ENCODE data around the gene FAM200B. TPM values are rescaled to one million over a fixed set of nuclear protein-coding genes. Genes with fewer than 3 reads are reported as not detected.

FAM200B gene
- total RNA-seq, 1 donor from 2014 or later, result 43.6 TPM

DNA sequence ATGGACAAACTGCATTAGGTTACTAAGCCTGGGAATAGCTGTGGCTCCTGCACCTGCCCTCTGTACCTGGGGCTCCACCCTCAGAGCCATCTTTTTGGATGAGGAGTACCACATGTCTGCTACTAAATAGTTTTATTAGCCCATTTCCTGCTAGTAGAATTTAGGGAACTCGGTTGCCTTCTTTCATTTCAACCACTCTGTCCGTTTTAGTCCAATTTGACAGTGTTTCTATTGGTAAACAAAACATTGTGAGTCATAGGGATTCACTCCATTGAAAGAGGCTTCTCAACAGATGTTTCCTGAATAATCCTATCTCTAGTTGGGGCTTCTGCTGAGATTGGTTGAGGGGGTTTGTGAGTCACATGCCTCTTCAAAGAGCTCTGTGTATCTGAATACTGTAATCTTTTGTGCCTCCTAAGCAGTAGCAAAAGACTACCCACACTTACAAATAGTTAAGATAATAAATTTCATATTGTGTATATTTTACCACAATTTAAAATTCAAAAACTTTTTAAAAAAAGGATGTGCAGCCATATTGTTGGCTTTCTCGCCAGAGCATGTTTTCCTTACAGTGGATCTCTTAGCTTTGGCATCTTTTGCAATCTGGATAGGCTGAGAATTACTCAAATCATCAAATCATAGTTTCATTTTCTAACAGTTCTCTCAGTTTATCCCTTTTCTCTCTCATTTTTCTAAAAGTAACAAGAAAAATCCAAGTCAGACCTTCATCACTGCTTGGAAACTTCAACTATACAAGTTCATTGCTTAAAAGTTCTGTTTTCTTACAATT lies 9.9 kb downstream of the FAM200B start:
- DNase-seq (ENCODE audit: extremely low spot score, unreplicated experiment), result no peak
- no peaks in the 10 kb centered on the region for H3K9me3 Mint-ChIP-seq
- H3K4me1 Mint-ChIP-seq (ENCODE audit: unreplicated experiment), result no peaks in the 10 kb centered on the region
- H3K27me3 Mint-ChIP-seq, result no peaks in the 10 kb centered on the region
- TF ChIP-seq, protein P1, sequence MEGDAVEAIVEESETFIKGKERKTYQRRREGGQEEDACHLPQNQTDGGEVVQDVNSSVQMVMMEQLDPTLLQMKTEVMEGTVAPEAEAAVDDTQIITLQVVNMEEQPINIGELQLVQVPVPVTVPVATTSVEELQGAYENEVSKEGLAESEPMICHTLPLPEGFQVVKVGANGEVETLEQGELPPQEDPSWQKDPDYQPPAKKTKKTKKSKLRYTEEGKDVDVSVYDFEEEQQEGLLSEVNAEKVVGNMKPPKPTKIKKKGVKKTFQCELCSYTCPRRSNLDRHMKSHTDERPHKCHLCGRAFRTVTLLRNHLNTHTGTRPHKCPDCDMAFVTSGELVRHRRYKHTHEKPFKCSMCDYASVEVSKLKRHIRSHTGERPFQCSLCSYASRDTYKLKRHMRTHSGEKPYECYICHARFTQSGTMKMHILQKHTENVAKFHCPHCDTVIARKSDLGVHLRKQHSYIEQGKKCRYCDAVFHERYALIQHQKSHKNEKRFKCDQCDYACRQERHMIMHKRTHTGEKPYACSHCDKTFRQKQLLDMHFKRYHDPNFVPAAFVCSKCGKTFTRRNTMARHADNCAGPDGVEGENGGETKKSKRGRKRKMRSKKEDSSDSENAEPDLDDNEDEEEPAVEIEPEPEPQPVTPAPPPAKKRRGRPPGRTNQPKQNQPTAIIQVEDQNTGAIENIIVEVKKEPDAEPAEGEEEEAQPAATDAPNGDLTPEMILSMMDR (conservative IDR thresholded peaks at IDR 0.05), result no peak
- no peak overlapping the region for H3K4me3 Mint-ChIP-seq
- peaks cover 22% of the 10 kb centered on the region for H3K36me3 Mint-ChIP-seq
- H3K27ac Mint-ChIP-seq, result peak overlapping the region; percentile 0

DNA sequence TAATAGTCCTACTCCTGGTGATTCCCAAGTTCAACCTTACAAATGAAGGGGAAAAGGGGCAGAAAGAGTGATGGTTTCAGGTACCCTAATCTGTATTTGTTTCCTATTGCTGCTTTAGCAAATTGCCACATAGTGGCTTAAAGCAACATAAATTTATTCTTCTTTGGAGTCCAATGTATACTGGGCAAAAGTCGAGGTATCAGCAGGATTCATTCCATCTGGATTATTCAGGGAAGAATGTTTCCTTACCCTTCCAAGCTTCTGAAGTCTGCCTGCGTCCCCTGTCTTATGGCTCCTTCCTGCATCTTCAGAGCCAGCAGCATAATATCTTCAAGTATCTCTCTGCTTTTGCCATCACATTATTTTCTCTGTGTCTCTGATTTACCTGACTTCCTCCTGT lies 11.0 kb downstream of the FAM200B start:
- Mint-ChIP-seq H3K27ac (peak overlapping the region; percentile 9), H3K4me1 (ENCODE audit: unreplicated experiment) (no peaks in the 10 kb centered on the region), H3K9me3 (no peaks in the 10 kb centered on the region), H3K36me3 (peaks cover 12% of the 10 kb centered on the region), H3K27me3 (no peaks in the 10 kb centered on the region), H3K4me3 (no peak overlapping the region)
- DNase-seq (ENCODE audit: extremely low spot score, unreplicated experiment), result no peak
- TF ChIP-seq, protein P1 (conservative IDR thresholded peaks at IDR 0.05), result no peak

DNA sequence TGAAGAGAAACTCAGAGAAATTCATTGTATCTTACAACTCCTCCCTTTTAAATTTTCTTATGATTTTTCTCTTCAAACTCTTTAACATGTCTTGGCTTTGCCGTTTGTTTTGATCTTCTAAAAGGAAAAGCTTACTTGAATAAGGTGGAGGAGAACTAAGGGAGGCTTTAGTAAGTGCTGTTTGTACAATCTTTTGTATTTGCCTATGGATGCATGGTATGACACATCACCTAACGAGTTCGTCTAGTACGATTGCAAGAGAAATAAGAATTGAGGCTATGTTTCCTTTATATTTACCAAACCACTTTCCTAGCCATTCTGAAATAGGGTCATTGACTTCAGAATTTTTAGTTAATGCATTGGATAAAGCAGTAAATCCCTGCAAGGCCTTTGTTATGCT lies 12.8 kb downstream of the FAM200B start:
- Mint-ChIP-seq H3K9me3 (no peaks in the 10 kb centered on the region), H3K27ac (peak overlapping the region; percentile 98), H3K27me3 (no peaks in the 10 kb centered on the region), H3K4me1 (ENCODE audit: unreplicated experiment) (no peaks in the 10 kb centered on the region), H3K36me3 (peaks cover 4% of the 10 kb centered on the region), H3K4me3 (peak overlapping the region; percentile 60)
- no peak for DNase-seq (ENCODE audit: extremely low spot score, unreplicated experiment)
- TF ChIP-seq, protein P1 (conservative IDR thresholded peaks at IDR 0.05), result no peak

DNA sequence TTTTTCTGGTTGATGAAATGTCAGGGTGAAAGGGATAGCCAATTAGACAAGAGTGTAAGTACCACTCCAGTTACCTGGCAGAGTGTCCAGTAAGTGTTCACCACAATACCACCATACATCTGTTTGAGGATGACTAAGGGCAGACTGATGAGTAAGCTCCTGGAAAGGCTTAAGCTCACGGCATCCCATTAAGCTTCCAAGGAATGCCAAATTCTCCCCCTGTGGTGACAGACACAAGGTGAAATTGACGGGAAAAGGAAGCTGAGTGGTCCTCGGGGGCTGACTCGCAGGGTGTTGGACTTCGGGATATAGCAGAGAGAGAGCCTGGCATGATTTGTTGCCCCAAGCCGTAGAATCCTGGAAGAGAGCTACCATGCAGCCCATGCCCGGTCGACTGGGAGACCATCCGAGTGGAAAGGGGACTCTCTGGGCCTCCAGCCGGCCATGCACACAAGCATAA lies 13.6 kb downstream of the FAM200B start:
- Mint-ChIP-seq H3K4me1 (ENCODE audit: unreplicated experiment) (no peaks in the 10 kb centered on the region), H3K27ac (peak overlapping the region; percentile 71), H3K27me3 (no peaks in the 10 kb centered on the region), H3K36me3 (peaks cover 4% of the 10 kb centered on the region), H3K9me3 (no peaks in the 10 kb centered on the region), H3K4me3 (no peak overlapping the region)
- DNase-seq (ENCODE audit: extremely low spot score, unreplicated experiment), result no peak
- TF ChIP-seq, protein P1 (conservative IDR thresholded peaks at IDR 0.05), result no peak

DNA sequence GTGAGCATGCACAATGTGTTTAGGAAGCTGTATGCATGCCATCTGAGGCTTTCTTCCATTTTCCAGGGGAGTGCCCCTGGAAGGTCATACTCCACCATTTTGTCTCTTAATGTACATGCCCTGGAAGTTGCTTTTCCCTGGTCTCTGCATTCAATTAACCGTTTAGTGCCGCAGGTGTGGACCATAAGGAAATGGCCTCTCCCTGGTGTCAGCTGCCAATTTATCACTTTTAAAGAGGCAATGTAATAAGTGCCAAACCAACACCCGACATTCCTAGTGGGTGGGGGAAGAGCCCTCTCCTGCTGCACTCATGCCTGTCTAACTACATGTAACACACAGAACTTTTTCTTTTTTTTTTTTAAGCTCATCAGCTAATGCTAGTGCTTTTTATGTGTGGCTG lies 14.1 kb downstream of the FAM200B start:
- H3K27ac Mint-ChIP-seq, result peak overlapping the region; percentile 71

More for the DNA sequence above, 14.1 kb downstream of the FAM200B start:
- Mint-ChIP-seq H3K27me3 (no peaks in the 10 kb centered on the region), H3K9me3 (no peaks in the 10 kb centered on the region), H3K36me3 (peaks cover 1% of the 10 kb centered on the region), H3K4me1 (ENCODE audit: unreplicated experiment) (no peaks in the 10 kb centered on the region), H3K4me3 (peak overlapping the region; percentile 32)
- DNase-seq (ENCODE audit: extremely low spot score, unreplicated experiment), result no peak
- TF ChIP-seq, protein P1 (conservative IDR thresholded peaks at IDR 0.05), result no peak
